NCI-H2227 treated with DMSO at 0.1 percent for 48 hours (cell line): ENCODE data around the gene ATP1B1.

Experiments
- DNase-seq: peaks from one replicate; lab custom pipeline; 2025; lab: John Stamatoyannopoulos, UW

ATP1B1 gene

GRCh38 chr1:169106095-169106920 is at the start of gene ATP1B1:
TSS of gene ATP1B1 (plus strand) at chr1:169106690. CDS start at chr1:169106830, 140 bp downstream.
- DNase-seq = peak; percentile 98

DNA sequence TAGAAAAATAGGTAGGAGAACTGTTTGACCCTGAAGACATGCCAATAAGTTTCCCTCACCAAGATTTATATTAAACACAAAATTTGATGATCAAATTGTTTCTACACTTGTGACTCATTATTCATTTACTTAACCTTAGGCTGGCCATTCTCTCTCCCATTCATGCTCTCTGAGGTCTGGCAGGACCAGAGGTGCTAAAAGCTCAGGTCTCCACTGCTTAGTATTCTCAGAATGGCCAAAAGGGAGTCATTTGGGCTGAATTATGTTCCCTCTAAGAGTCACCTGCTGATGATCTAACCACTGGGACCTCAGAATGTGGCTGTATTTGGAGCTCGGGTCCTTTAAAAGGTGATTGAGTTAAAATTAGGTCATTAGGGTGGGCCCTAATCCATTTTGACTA is 47.1 kb upstream of the ATP1B1 start:
- no peak for DNase-seq

- no peak for DNase-seq
Observed at GRCh38 chr1:169060043-169060722, 46.3 kb upstream of the ATP1B1 start.

GRCh38 chr1:169060919-169061639 is 45.4 kb upstream of the ATP1B1 start:
- DNase-seq = no peak

- no peak for DNase-seq
Observed at GRCh38 chr1:169062152-169062551, 44.3 kb upstream of the ATP1B1 start.

GRCh38 chr1:169064103-169064502 is 42.4 kb upstream of the ATP1B1 start:
- no peak for DNase-seq

DNA sequence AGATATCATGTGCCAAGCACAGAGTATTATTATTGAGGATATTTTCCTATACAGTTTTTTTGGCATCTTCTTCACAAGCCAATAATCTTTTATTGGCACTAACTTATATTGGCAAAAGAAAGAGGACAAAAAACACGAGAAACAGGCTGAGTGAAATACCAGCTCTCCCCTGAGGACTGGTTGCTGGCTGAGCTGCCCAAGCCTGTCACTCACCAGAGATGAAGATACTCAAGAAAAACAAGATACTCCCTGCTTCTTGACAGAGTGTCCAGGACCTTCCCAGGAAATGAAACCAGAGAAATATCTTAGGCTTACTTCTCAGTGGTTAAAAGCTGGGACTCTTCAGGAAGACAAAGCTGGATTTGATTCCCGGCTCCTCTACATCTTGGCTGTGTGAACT is 35.9 kb upstream of the ATP1B1 start:
- DNase-seq = no peak

DNA sequence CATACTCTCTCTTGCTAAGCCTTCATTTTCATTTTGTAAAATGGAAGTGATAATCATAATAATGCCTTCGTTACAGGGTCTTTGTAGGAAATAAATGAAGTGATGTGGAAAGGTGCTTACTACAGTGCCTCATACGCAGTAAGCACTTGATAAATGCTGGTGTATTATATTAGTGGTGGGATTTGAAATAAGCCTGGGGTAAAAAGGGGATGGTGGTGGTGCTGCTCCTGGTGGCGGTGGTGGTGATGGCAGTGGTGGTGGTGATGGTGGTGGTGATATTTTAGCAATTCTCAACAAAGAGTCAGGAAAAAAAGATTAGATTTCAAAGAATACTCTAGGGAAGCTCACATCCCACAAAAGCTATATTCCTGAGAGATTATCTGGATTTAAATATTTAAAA is 35.5 kb upstream of the ATP1B1 start:
- no peak for DNase-seq

DNA sequence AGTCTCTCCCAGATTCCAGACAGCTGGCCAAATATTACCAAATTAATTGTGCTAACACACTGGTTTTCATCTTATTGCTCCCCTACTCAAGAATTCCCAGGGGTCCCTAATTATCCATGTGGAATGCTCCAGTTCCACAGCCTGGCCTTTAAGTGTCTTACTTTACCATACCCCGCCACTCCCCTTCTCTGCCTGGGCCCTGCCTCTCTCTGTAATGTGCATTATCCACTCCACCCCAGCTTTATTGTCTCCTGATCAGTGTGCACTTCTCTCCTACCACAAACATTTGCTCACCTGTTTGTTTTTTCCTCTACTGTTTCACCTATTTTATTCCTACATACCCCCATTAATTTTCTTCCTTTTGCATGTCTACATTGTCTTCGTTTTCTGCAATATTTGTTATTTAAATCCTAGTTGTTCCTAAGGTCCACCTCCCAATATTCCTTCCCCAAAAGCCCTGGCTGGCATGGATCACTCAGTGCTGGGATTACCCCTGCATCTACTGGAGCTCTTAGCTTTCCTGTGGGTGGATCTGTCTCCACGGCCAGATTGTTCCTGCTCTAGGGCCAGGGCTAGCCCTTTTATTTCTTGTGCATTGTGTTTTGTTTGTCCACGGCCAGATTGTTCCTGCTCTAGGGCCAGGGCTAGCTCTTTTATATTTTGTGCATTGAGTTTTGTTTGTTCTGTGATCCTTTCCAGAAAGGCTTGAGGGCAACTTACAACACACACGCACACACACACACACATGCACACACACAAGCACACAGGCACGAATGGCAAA is 33.4 kb upstream of the ATP1B1 start:
- DNase-seq = no peak

GRCh38 chr1:169078163-169078883 is 28.2 kb upstream of the ATP1B1 start:
- no peak for DNase-seq

DNA sequence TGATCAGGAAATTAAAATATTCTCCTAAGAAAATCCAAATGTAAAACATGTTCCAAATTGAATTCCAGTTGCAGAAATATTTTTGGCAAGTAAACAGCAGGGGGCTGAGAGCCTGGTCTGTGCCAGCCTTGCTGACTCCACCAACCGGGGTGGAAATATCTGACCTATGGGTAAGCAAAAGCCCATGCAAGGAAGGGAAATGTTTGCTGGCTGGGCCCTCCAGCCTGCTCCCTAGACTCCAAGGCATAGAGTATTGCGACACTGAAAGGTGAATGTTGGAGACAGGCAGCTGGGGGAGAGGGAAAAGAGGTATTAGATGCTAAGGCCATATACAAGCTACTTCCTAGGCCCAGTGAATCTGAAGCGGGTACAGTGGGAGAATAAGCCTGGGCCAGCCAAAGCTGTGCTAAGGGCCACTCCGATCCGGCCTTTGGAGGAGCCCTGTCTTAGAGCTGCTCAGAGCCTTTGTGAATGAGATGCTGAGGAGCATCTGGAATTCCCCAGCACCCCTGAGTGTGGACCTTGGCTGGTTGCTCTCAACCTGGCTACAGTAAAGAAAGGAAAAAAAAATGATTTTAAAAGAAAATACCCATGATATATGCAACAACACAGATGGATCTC is 24.9 kb upstream of the ATP1B1 start:
- no peak for DNase-seq

- no peak for DNase-seq
Observed at GRCh38 chr1:169085911-169086310, 20.6 kb upstream of the ATP1B1 start.

GRCh38 chr1:169086603-169087455 is 19.7 kb upstream of the ATP1B1 start:
- DNase-seq = peak; percentile 37

DNA sequence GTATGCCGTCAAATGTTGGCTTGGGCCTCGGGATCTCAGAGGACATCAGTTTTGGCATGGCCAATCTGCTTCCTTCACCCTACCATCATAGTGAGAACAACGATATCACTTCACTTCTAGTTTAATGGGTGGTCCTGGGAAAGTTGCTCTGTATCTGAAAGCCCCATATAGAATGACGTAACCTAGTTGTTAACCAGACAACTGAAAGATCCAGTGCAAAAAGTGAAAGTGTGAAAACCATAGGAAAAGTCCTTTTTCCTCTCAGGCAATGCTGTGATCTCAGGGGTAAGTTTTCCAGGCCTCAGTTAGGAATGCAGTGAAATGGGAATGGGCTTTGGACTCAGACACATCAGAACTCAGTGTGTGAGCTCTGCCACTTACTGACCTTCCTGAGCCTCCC is 18.6 kb upstream of the ATP1B1 start:
- DNase-seq = no peak

DNA sequence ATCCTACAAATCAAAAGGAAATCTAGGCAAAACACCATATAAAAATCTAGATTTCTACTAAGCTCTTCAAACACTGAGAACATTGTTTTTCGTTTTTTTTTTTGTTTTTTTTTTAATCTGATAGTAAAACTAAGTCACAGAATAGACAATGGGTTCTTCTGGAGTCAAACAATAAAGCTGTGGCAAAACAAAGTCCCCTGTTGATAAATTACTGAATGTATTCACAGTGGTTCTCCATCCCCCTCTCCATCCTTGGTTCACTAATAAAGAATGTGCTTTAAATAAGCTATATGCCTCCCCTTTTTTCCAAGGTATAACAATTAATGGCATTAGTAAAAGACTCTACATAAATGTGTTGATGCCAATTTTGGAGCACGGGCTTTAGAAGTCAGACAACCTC is 16.7 kb upstream of the ATP1B1 start:
- no peak for DNase-seq

GRCh38 chr1:169090308-169090899 is 16.1 kb upstream of the ATP1B1 start:
- no peak for DNase-seq

GRCh38 chr1:169090900-169091311 is 15.6 kb upstream of the ATP1B1 start:
- DNase-seq = no peak

DNA sequence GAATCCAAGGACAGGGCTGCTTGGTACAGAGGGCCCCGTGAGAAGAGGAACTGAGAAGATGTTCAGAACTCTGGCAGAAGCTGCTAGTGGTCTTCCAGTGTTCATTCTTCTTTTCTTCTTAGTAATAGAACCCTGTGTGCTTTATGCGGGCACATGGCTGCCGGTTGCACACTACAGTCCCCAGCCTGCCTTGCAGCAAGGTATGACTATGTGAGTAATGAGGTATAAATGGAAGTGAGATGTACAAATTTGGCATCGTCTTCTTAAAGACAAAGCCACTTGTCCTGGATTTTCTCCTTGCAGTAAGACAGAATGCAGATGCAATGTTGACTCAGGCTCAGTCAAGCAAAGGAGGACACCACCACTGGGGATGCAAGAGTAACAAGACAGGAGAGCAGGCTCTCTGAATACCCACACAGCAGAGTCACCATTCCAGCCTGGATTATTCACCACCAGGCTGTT is 15.0 kb upstream of the ATP1B1 start:
- no peak for DNase-seq

- DNase-seq = no peak
Observed at GRCh38 chr1:169092399-169092798, 14.1 kb upstream of the ATP1B1 start.
